RPMI8226 (cell line): Measurements from ENCODE around the gene SELENOM.
A peak's percentile ranks its signal among the peaks of the same experiment; 100 is the strongest.

Source experiments
- DNase-seq: peaks from one replicate; pipeline ENCODE4 v3.0.0-alpha.2; 2015

Gene SELENOM

GRCh38 chr22:31107178-31107893 is at the start of gene SELENOM:
SELENOM (minus strand) TSS chr22:31107568; CDS start chr22:31107505, 63 bp downstream.
- peak; percentile 96 for DNase-seq

- no peak for DNase-seq
These were observed 48.1 kb upstream of the SELENOM start for GRCh38 chr22:31155422-31155821.

- no peak for DNase-seq
These were observed 47.6 kb upstream of the SELENOM start for GRCh38 chr22:31154975-31155374.

- DNase-seq: no peak
These were observed 46.0 kb upstream of the SELENOM start for GRCh38 chr22:31153357-31153756.

- DNase-seq: no peak
These were observed 44.5 kb upstream of the SELENOM start for GRCh38 chr22:31151872-31152271.

GRCh38 chr22:31150615-31151014 is 43.2 kb upstream of the SELENOM start:
- no peak for DNase-seq

GRCh38 chr22:31148953-31149627 is 41.7 kb upstream of the SELENOM start:
- peak; percentile 64 for DNase-seq

GRCh38 chr22:31148488-31148887 is 41.1 kb upstream of the SELENOM start:
- DNase-seq: no peak

- no peak for DNase-seq
These were observed 36.9 kb upstream of the SELENOM start for GRCh38 chr22:31144223-31144622.

GRCh38 chr22:31143537-31143936 is 36.2 kb upstream of the SELENOM start:
- no peak for DNase-seq

GRCh38 chr22:31143038-31143437 is 35.7 kb upstream of the SELENOM start:
- DNase-seq: no peak

- DNase-seq: no peak
These were observed 34.9 kb upstream of the SELENOM start for GRCh38 chr22:31142285-31142684.

- no peak for DNase-seq
These were observed 34.2 kb upstream of the SELENOM start for GRCh38 chr22:31141551-31141950.

GRCh38 chr22:31140746-31141145 is 33.4 kb upstream of the SELENOM start:
- DNase-seq: no peak

- DNase-seq: no peak
These were observed 32.7 kb upstream of the SELENOM start, which contains the start of gene PLA2G3 for GRCh38 chr22:31139866-31140716. PLA2G3 (minus strand) TSS chr22:31140508; CDS start chr22:31140354, 154 bp downstream.

- no peak for DNase-seq
These were observed 31.7 kb upstream of the SELENOM start for GRCh38 chr22:31139066-31139465.

- DNase-seq: no peak
These were observed 30.8 kb upstream of the SELENOM start for GRCh38 chr22:31138126-31138525.

GRCh38 chr22:31137721-31138120 is 30.4 kb upstream of the SELENOM start:
- no peak for DNase-seq

GRCh38 chr22:31136711-31137110 is 29.3 kb upstream of the SELENOM start:
- no peak for DNase-seq

GRCh38 chr22:31136155-31136554 is 28.8 kb upstream of the SELENOM start:
- no peak for DNase-seq

GRCh38 chr22:31135706-31136105 is 28.3 kb upstream of the SELENOM start:
- no peak for DNase-seq

GRCh38 chr22:31134688-31135087 is 27.3 kb upstream of the SELENOM start:
- DNase-seq: no peak

GRCh38 chr22:31133911-31134310 is 26.5 kb upstream of the SELENOM start:
- DNase-seq: no peak
